Endothelial cell of umbilical vein (primary cell): ENCODE measurements around the gene CEP162. TPM values are rescaled to one million over a fixed set of nuclear protein-coding genes. Genes with fewer than 3 reads are reported as not detected.

ENCODE experiments used
- Bru-seq: library from RNA; stranded (reverse); fragments of 400-500 nt; gene quantifications from one replicate; lab custom pipeline; 2021; lab: Mats Ljungman, UMichigan
- BruChase-seq, 2 experiments: library from RNA; stranded (reverse); fragments of 400-500 nt; gene quantifications; one replicate each; lab custom pipeline; 2021; lab: Mats Ljungman, UMichigan
- BruUV-seq: library from RNA; stranded (reverse); fragments of 400-500 nt; replicated peaks from 2 replicates; lab custom pipeline; 2021; lab: Mats Ljungman, UMichigan
- CTCF ChIA-PET: fragments of 300-600, 350-600 bp; sonication (Branson Sonifier 250); formaldehyde crosslinking; loops from one replicate; lab custom pipeline; 2021; ENCODE audit warnings: antibody characterized with exemption, inconsistent platforms; lab: Charles Lee
- POLR2A ChIA-PET: fragments of 300-600, 350-600 bp; sonication (Branson Sonifier 250); formaldehyde crosslinking; loops from one replicate; lab custom pipeline; 2021; ENCODE audit warnings: antibody characterized with exemption, inconsistent platforms; lab: Charles Lee
- DNase-seq: peaks from one replicate; pipeline ENCODE4 v3.0.0-alpha.2; 2011; ENCODE audit warnings: low read depth, low spot score
- FAIRE-seq: peaks from 2 replicates; lab custom pipeline; 2011; peaks lifted over from hg19 to GRCh38; lab: Jason Lieb, UNC
- H2AFZ ChIP-seq: 2 replicates; pipeline ENCODE4 v1.6.0; 2012; ENCODE audit warnings: low read depth, low read length, control low read depth, inconsistent platforms
- H3K27ac ChIP-seq: 2 replicates; pipeline ENCODE4 v1.5.1; 2011; ENCODE audit warnings: low read depth, mild to moderate bottlenecking, control low read depth, low read length, moderate library complexity; ENCODE audit not compliant: insufficient read depth
- H3K27me3 ChIP-seq, 2 experiments: 2 replicates each; pipeline versions ENCODE4 v1.6.0 to v1.6.1; 2011; ENCODE audit warnings: low read length in 2 of 2, mixed read lengths in 1 of 2; ENCODE audit not compliant: control insufficient read depth in 2 of 2, insufficient read depth in 2 of 2
- H3K36me3 ChIP-seq, 2 experiments: 2 replicates in 1 of 2; 3 replicates in 1 of 2; pipeline ENCODE4 v1.5.1; 2011; ENCODE audit warnings: low read length in 2 of 2, mild to moderate bottlenecking in 1 of 2, moderate library complexity in 1 of 2; ENCODE audit not compliant: control insufficient read depth in 2 of 2, insufficient read depth in 2 of 2; ENCODE audit errors: extremely low read depth in 1 of 2
- H3K4me1 ChIP-seq: 3 replicates; pipeline ENCODE4 v1.5.1; 2011; ENCODE audit warnings: mild to moderate bottlenecking, low read length; ENCODE audit not compliant: control insufficient read depth, insufficient read depth; ENCODE audit errors: extremely low read depth
- H3K4me2 ChIP-seq: 2 replicates; pipeline ENCODE4 v1.6.1; 2011; ENCODE audit warnings: low read length, control low read depth, mixed read lengths; ENCODE audit not compliant: insufficient read depth
- H3K4me3 ChIP-seq, 3 experiments: fragments of 200-600 bp in 1 of 3; sonication (generic), shearing (Covaris generic) in 1 of 3; replicated peaks in 1 of 3; 2 replicates each; pipeline ENCODE4 v1.5.1; 2011 to 2016; ENCODE audit warnings: control low read depth in 3 of 3, low read length in 3 of 3, mild to moderate bottlenecking in 2 of 3, inconsistent platforms in 1 of 3, low read depth in 1 of 3, moderate library complexity in 1 of 3; ENCODE audit not compliant: insufficient read depth in 1 of 3
- H3K79me2 ChIP-seq: 2 replicates; pipeline ENCODE4 v1.6.0; 2012; ENCODE audit warnings: low read length, inconsistent platforms; ENCODE audit not compliant: control insufficient read depth, insufficient read depth
- H3K9ac ChIP-seq: replicated peaks from 2 replicates; pipeline ENCODE3; 2011; ENCODE audit warnings: low read length, control low read depth; ENCODE audit not compliant: insufficient read depth; ENCODE audit errors: extremely low read depth
- H3K9me1 ChIP-seq: replicated peaks from 3 replicates; pipeline ENCODE4 v1.6.0; 2011; ENCODE audit warnings: mild to moderate bottlenecking, low read length; ENCODE audit not compliant: control insufficient read depth, insufficient read depth; ENCODE audit errors: extremely low read depth
- H3K9me3 ChIP-seq: replicated peaks from 2 replicates; pipeline ENCODE4 v1.5.1; 2012; ENCODE audit warnings: low read length, inconsistent platforms; ENCODE audit not compliant: control insufficient read depth, insufficient read depth
- H4K20me1 ChIP-seq: replicated peaks from 2 replicates; pipeline ENCODE3; 2011; ENCODE audit warnings: mild to moderate bottlenecking, low read length; ENCODE audit not compliant: control insufficient read depth, insufficient read depth; ENCODE audit errors: extremely low read depth
- CTCF ChIP-seq, 2 donors: IDR thresholded peaks; 1 replicate in 1 of 2; 2 replicates in 1 of 2; pipeline ENCODE4 v1.5.1; 2011; ENCODE audit warnings: low read length in 2 of 2, mild to moderate bottlenecking in 2 of 2, moderate library complexity in 2 of 2, control low read depth in 1 of 2, inconsistent platforms in 1 of 2, low read depth in 1 of 2; ENCODE audit not compliant: insufficient read depth in 1 of 2; ENCODE audit errors: extremely low read depth in 1 of 2
- EZH2 ChIP-seq: IDR thresholded peaks from 2 replicates; pipeline ENCODE4 v1.6.1; 2012; ENCODE audit warnings: borderline replicate concordance, low read depth, mild to moderate bottlenecking, moderate library complexity, low read length, inconsistent platforms; ENCODE audit not compliant: severe bottlenecking
- FOS ChIP-seq: IDR thresholded peaks from 2 replicates; pipeline ENCODE4 v1.6.1; 2011; ENCODE audit warnings: mild to moderate bottlenecking, low read length, moderate library complexity, borderline replicate concordance; ENCODE audit not compliant: insufficient read depth
- GATA2 ChIP-seq: IDR thresholded peaks from 2 replicates; pipeline ENCODE4 v1.7.0; 2011; ENCODE audit warnings: low read depth, mild to moderate bottlenecking, moderate library complexity, mixed read lengths, low read length; ENCODE audit not compliant: insufficient read length, insufficient read depth
- JUN ChIP-seq: IDR thresholded peaks from 2 replicates; pipeline ENCODE4 v1.6.1; 2011; ENCODE audit warnings: borderline replicate concordance, low read depth; ENCODE audit not compliant: insufficient read length, insufficient read depth
- MAX ChIP-seq: IDR thresholded peaks from 2 replicates; pipeline ENCODE4 v1.6.1; 2011; ENCODE audit not compliant: insufficient read depth, insufficient read length
- MYC ChIP-seq: IDR thresholded peaks from one replicate; pipeline ENCODE4 v1.6.1; 2011; ENCODE audit warnings: mild to moderate bottlenecking, low read depth, low read length
- POLR2A ChIP-seq: IDR thresholded peaks from 2 replicates; pipeline ENCODE4 v1.6.1; 2012; ENCODE audit warnings: low read depth, mild to moderate bottlenecking, control low read depth, low read length
- POLR2AphosphoS5 ChIP-seq: IDR thresholded peaks from 2 replicates; pipeline ENCODE4 v1.6.1; 2012; ENCODE audit warnings: low read depth, mild to moderate bottlenecking, control low read depth, low read length, moderate library complexity; ENCODE audit not compliant: insufficient read depth
- dilution Hi-C: fragments of 300-500 bp; cut with MboI; formaldehyde crosslinking; loops from one replicate; pipeline ENCODE4 v1.15.0; 2019; ENCODE audit warnings: low sequenced_read_pairs; ENCODE audit not compliant: extremely low pct_ligation_motif_present
- intact Hi-C: fragments of 100-400 bp; cut with micrococcal nuclease; formaldehyde crosslinking; loops from one replicate; pipeline ENCODE4 v1.10.0; 2022
- long read RNA-seq: library from polyadenylated mRNA; stranded (forward); transcript quantifications from one replicate; pipeline ENCODE4 v2.0.0, GENCODE V29; 2021
- polyA minus RNA-seq, 3 experiments: library from RNA; depleted of rRNA, polyadenylated mRNA; stranded (reverse); fragments of >200 nt; gene quantifications; 1 replicate in 1 of 3; 2 replicates in 2 of 3; pipeline ENCODE4 v1.2.3, GENCODE V29; 2011
- polyA plus RNA-seq, 4 experiments: library from polyadenylated mRNA; depleted of rRNA in 3 of 4; stranded (reverse) in 3 of 4; unstranded in 1 of 4; fragments of >200 nt; gene quantifications; 2 replicates each; pipeline versions ENCODE4 v1.2.1 to v1.2.3, GENCODE V29; 2011 to 2012; ENCODE audit warnings: missing spikeins in 1 of 4
- total RNA-seq: library from RNA; stranded (reverse); gene quantifications from 2 replicates; pipeline ENCODE4 v1.2.3, GENCODE V29; 2021

CEP162 gene
- total RNA-seq = 8.8 and 10.8 TPM in 2 replicates
- 0.56 and 0.79 TPM in 2 replicates for polyA plus RNA-seq
- polyA plus RNA-seq (2011; cell fraction: cytosol; rRNA removed) = 2.2 and 2.5 TPM in 2 replicates
- 8.2 and 9.8 TPM in 2 replicates for polyA plus RNA-seq (2011; cell fraction: nucleus; rRNA removed)
- 6.0 and 7.3 TPM in 2 replicates for polyA plus RNA-seq (2012)
- 2.9 TPM in 2 replicates for polyA minus RNA-seq
- polyA minus RNA-seq (2011; cell fraction: cytosol; rRNA and poly(A)+ RNA removed) = 1.2 TPM
- 7.4 and 9.8 TPM in 2 replicates for polyA minus RNA-seq (2011; cell fraction: nucleus; rRNA and poly(A)+ RNA removed)
- percentile 69 among the genes with signal in this experiment for Bru-seq, nascent RNA
- BruChase-seq, experiment 1, labeled RNA remaining after a 6-hour chase = percentile 55 among the genes with signal in this experiment
- percentile 68 among the genes with signal in this experiment for BruChase-seq, experiment 2, labeled RNA remaining after a 2-hour chase
- long read RNA-seq, full-length matches to known transcripts = 4 of 8 reads
- long read RNA-seq, partial matches to known transcripts = 0 of 8 reads
- long read RNA-seq, other reads (novel, unspliced or antisense) = 4 of 8 reads

GRCh38 chr6:84227434-84228197 is at the start of gene CEP162:
CEP162 (minus strand) TSS chr6:84227643; CDS start chr6:84226393, 1,250 bp downstream.
- DNase-seq (peak; percentile 95), FAIRE-seq (peak; percentile 90)
- Histone ChIP-seq H3K9ac (peak within 1 kb of the TSS; percentile 65), H3K27ac (peak within 1 kb of the TSS; percentile 14), H3K4me1 (peaks cover 7% of the 10 kb centered on the region), H3K27me3 (peaks cover 11 to 24% of the 10 kb centered on the region in 2 experiments), H3K4me2 (peak within 1 kb of the TSS; percentile 83), H3K9me1 (no peaks in the 10 kb centered on the region), H2AFZ (peak within 1 kb of the TSS; percentile 74), H3K79me2 (no peaks in the 10 kb centered on the region), H4K20me1 (no peaks in the 10 kb centered on the region), H3K36me3 (no peaks in the 10 kb centered on the region), H3K9me3 (no peaks in the 10 kb centered on the region), H3K4me3 (peak within 1 kb of the TSS; percentile 57 to 74 (median 67))
- TF ChIP-seq POLR2AphosphoS5 = peak; percentile 24
- no peak for TF ChIP-seq FOS
- no peak for TF ChIP-seq EZH2
- no peak for TF ChIP-seq MYC
- TF ChIP-seq GATA2 = no peak
- TF ChIP-seq MAX = peak; percentile 99
- TF ChIP-seq CTCF (IDR thresholded peaks at IDR 0.05; ENCODE audit: extremely low read depth in 1 of 2, insufficient read depth in 1 of 2, low read depth in 1 of 2, low read length in 2 of 2) = peak; percentile 55 to 62
- peak; percentile 20 for TF ChIP-seq POLR2A
- TF ChIP-seq JUN = no peak
- BruUV-seq = no TSS peak
- POLR2A ChIA-PET = no interaction called here
- intact Hi-C loops = loop anchor here (1.0 to 5.0 kb wide), 7 partner anchors 195 to 1096 kb away; partner anchors contain the start of genes CYB5R4 and MRAP2
- CTCF ChIA-PET = interaction anchor here (0.6 to 1.8 kb wide), 25 partner anchors 9 to 1096 kb away, joined by 3 to 22 read pairs (median 4); partner anchors contain the start of gene CYB5R4
- dilution Hi-C loops = no loop called here
